MV-4-11 (cell line): ENCODE measurements around the gene RAPGEF6.
"Not testable (repeated sequence)": the region's sequence is repeated elsewhere in the genome, so short reads cannot be mapped to it uniquely, and the experiment has no call there.

Experiments
- DNase-seq: peaks from one replicate; lab custom pipeline; 2025; lab: John Stamatoyannopoulos, UW

Gene RAPGEF6

DNA sequence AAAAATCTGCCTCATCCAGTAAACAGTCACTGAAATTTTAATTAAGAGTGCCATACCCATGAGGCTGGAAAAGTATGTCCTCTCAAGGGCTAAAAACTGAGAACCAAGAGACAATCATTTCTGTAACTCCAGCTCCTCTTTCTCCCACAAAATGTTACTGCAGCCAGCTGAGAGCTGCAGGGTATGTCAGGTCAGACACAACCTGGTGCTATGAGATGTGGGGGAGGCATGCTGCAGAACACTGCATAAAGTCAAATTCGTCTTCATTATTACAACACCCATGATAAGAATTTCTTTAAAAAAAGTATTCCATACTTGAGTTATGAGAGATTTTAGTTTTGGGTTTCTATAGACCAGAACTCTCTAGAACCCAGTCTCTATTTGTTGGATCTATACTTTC is 209.0 kb downstream of the RAPGEF6 start:
- no peak for DNase-seq

DNA sequence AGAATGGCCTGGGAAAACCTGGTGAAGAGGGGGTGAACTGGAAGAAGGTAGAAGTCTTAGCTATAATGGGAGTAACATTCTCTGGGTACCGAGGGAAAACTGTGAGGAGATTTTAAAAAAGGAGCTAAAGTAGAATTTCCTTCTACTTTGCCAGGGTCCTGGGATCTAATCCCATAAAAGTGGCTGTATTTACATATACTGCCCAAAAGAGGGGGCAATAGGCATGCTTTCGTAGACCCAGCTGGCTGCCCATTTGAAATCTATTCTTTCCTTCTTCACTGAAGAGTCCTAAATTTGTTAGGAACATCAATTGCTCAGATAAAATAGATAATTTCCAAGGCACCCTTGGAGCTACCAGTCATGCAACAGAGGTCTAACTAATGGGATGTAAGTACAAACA is 212.0 kb downstream of the RAPGEF6 start:
- DNase-seq = no peak

DNA sequence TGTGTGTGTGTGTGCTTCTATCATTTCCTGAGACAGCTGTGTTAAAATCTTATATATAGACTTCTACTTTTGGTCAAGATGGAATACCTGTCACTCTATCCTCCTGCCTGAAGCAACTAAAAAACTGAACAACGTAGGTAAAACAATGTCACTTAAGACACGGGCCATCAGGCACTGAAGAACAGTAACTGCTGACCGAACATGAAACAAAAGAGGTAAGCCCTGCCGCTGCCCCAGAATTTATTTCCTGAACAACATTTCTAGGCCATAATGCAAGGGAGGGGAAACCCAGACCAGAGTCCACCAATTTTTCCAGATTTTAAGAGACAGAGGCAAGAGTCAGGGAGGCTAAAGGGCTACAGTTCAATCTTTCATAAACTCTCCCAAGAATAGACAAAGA is 215.2 kb downstream of the RAPGEF6 start:
- no peak for DNase-seq

DNA sequence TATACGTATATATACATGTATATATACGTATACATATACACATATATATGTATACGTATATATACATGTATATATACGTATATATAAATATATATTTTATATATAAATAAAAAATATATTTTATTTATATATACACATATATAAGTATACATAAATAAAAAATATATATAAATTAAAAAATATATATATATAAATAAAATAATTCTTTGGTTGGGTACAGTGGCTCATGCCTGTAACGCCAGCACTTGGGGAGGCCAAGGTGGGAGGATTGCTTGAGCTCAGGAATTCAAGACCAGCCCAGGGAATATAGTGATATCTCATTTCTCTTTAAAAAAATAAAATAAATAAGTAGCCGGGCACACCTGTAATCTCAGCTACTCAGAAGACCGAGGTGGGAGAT is 216.2 kb downstream of the RAPGEF6 start:
- DNase-seq = no peak

DNA sequence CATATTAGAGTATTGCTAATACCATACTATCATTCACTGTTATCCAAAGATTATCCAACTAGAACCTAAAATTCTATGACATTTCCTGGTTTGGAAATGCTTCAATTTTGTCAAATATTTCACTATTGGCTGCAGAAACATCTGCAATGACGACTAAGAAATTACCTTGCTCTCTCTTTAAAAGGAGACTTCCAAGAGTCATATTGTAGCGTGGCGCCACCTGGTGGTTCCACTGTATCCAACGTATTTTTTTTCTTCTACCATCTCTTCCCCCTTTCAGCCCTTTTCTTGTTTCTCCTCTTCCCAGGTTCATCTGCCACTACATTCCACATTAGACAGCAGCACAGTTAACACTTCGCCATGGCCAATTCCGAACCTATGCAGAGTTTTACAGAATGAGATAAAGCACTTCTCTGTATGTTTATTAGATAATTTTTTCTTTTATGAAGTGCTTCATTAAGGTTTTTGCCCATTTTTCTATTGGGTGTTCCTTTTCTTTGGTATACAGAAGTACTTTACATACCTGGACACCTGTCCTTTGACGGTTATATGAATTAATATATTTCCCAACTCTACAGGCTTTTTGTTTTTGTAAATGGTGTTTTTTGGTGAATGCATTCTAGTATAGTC is 217.7 kb downstream of the RAPGEF6 start:
- DNase-seq = peak; percentile 62

DNA sequence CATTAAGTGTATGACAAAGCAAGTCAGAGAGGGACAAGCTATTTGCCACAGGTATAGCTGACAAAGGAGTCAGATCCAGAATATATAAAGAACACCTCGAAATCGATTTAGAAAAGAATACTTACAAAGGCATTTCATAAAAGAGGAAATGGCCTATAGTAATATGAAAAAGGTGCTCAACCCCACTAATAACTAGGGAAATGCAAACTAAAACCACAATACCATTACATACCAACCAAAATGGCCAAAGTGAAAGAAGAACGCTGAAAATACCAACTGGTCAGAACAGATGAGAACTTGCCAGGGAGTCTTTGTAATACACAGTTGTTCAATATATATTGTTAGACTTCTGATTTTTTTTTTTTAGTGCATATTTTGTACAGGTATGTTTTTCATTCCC is 218.3 kb downstream of the RAPGEF6 start:
- DNase-seq = peak; percentile 17

- peak; percentile 79 for DNase-seq
Measured at GRCh38 chr5:131413605-131414559, 221.1 kb downstream of the RAPGEF6 start.

GRCh38 chr5:131406975-131407638 is 227.9 kb downstream of the RAPGEF6 start:
- DNase-seq = no peak

- DNase-seq = no peak
Measured at GRCh38 chr5:131406076-131406475, 229.0 kb downstream of the RAPGEF6 start.

DNA sequence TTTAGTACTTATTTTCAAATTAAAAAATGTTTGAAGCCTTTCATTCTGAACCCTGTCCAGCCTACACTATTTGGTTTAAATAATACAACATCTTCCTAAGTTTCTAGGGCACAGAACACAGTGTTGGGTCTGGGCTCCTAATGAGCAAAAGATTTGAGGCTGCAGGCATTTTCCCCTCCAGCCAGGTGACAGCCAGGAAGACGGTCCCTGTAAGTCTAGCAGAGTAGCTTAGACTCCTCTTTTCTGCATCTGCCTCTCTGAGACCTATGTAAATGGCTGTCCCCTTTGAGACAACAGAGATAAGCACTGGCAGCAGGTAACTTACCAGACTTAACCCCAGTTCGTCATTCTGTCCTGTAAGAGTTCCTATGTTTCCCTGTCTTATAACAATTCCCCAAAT is 229.4 kb downstream of the RAPGEF6 start:
- DNase-seq = no peak

DNA sequence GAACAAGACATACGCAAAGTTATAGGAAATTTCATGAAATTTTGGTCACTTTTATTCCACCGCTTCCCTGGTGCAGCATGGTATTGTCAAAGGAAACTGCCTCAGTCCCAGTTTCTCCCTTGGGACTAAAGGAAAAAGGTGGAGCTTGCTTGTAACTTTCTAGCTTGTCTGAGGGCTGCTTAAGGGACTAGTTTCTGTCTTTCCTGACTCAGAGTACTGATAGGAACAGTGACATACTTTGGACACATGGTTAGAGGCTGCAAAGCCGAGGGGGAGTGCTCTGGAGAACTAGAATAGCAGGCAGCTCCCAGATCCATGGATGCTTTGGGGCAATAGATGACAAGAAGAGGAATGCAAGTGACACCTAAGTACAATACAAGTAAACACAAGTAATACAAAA is 234.4 kb downstream of the RAPGEF6 start:
- DNase-seq = no peak

GRCh38 chr5:131399007-131399406 is 236.0 kb downstream of the RAPGEF6 start:
- DNase-seq = not testable (repeated sequence)

DNA sequence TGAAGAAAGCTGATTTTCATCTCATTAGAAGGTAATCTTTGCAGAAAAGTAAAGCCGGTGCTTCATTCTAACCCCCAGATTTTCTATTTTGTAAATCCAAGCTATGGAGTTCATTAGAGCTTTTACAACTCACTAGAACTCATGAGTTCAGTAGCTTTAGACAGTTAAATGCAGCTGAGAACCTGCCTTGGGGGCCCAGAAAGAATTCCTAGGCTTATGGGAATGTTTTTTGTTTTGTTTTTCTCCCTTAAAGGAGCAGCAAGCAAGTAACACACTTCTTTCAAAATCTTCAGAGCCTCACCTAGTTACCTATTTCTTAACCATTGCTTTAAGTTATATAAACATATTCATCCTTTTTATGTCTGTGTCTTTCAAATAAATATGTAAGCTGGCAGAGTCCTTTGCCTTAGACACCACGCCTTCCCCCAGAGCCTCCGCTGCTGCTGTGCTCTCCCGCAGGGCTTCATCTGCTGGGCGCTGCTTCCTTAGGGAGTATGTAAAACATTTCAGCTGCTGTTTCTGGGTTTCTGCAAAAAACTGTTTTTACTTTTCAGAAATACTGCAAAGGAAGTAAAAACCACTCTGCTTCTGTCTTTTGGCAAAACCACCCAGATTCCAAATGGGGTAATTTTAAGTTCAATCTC is 238.3 kb downstream of the RAPGEF6 start:
- DNase-seq = no peak

DNA sequence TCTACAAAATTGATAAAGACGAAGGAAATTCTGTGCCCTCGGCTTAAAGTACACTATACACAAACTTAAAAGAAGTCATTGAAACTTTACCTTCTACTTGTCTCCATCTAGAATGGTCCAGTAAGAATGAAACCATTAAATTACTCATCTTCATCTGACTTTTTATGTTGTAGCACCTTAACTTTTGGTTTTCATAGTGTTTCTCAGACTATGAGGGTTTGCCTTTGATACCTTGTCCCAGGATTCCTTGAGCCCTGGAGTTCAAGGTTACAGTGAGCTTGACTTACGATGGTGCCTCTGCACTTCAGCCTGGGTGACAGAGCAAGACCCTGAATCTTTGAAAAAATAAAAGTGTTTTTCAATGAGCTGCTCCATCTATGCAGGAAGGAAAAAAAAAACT is 239.0 kb downstream of the RAPGEF6 start:
- no peak for DNase-seq

DNA sequence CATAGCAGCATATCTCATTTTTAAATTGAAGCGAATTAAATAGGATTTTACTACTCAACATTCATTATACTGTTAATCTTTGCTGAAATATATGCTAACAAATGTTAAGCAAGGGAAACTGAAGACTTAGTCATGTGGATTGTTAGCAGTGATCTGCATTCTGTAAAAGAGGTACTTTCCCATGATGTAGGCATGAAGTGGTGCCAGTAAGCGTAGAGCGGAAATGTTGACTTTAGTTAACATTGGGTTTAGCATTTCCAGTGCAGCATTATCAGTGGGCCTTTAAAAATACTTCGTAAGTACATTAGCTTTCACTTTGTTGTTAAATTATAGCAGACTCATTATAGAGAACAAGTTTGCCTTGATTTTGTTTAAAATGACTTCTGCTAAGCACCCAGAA is 240.9 kb downstream of the RAPGEF6 start:
- no peak for DNase-seq

DNA sequence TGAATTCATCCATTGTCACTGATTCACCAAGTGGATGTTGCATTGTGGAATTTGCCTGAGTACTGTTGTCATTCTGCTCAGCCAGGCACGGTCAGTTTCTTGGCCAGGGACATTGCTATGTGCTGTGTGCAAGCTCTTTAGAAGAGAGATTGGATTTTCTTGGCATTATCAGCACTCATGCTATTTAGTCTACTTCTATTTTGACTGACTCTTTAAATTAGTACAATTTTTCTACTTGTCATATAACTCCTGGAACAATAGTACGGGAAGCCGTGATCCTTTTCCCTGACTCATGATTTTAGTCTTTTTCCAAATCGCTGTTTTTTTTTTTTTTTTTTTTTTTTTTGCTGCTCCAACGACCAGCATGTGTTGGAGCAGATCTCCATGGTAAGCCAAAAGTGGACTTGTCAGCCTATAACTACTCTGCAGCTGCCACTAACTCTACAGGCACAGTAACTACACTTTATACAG is 241.5 kb downstream of the RAPGEF6 start:
- DNase-seq = no peak

GRCh38 chr5:131392466-131393095 is 242.4 kb downstream of the RAPGEF6 start:
- no peak for DNase-seq

DNA sequence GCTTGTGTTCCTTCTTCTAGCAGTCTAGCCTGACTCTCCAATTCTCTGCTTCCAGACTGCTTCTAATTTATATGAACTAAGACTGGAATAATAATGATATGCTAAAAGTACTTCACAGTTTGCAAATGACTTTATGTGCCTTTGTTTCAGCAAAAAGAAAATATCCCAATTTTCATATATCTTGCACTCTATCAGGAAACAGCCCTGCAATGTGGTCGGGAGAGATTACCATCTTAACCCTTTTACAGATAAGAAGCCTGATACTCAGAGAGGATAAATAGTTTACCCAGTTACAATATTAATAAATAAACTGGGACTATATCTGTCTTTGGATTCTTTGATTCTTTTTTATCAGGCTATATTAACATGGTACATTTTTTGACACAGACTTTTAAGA is 245.2 kb downstream of the RAPGEF6 start:
- no peak for DNase-seq

GRCh38 chr5:131389096-131389868 is 245.7 kb downstream of the RAPGEF6 start:
- DNase-seq = no peak

DNA sequence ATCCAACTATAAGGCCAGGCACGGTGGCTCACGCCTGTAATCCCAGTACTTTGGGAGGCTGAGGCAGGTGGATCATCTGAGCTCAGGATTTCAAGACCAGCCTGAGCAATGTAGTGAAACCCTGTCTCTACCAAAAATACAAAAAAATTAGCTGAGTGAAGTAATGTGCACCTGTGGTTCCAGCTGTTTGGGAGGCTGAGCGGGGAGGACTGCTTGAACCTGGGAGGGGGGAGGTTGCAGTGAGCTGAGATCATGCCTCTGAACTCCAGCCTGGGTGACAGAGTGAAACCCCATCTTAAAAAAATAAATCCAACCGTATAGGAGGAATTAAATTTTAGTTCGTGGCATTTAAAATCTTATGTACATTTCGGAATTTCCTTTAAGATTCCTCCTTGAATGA is 247.8 kb downstream of the RAPGEF6 start:
- DNase-seq = no peak

DNA sequence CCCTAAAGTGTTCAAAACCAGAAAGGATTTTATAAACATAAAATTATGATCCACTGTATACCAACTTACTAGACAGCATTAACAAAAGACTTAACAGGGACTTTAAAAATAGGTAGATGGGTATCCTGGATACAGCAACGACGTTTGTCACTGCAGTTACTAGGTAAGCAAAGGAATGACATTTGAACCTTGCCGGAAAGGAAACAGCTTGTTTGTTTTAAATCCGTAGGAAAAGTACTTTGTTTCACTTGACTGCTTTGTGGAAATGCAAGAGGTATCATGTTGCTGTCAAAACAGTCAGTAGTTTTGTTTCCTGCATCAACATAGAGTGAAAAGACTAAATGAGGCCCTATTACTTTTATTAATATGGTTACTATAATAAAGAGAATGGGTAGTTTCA is 248.2 kb downstream of the RAPGEF6 start:
- no peak for DNase-seq
